SK-N-SH treated with all-trans-retinoic acid at 6 μM for 48 hours (cell line): ENCODE results near the gene WWC1.
A peak's percentile ranks its signal among the peaks of the same experiment; 100 is the strongest.

ENCODE experiments used
- ATAC-seq: fragments of 200-7000 bp; cut with Tn5 transposase; 3 replicates; pipeline ENCODE4 v1.9.1; 2020; ENCODE audit warnings: mild to moderate bottlenecking, moderate library complexity
- ARNTL ChIP-seq: fragments of 450-650 bp; formaldehyde crosslinking; IDR thresholded peaks from 2 replicates; pipeline ENCODE4 v1.5.0; 2020; ENCODE audit warnings: low read depth, mild to moderate bottlenecking, moderate library complexity, borderline replicate concordance
- BACH2 ChIP-seq: fragments of 250-450 bp; sonication (Bioruptor Pico); IDR thresholded peaks from 2 replicates; pipeline ENCODE4 v1.9.0; 2021; ENCODE audit warnings: mild to moderate bottlenecking, borderline replicate concordance
- CSDC2 ChIP-seq: fragments of 250-450 bp; sonication (Bioruptor Pico); IDR thresholded peaks from 2 replicates; pipeline ENCODE4 v1.5.0; 2020; ENCODE audit warnings: mild to moderate bottlenecking, moderate library complexity
- ESRRG ChIP-seq: fragments of 250-450 bp; sonication (Bioruptor Pico); IDR thresholded peaks from 2 replicates; pipeline ENCODE4 v1.6.1; 2021; ENCODE audit warnings: mild to moderate bottlenecking
- GLIS3 ChIP-seq: fragments of 250-450 bp; sonication (Bioruptor Pico); IDR thresholded peaks from 2 replicates; pipeline ENCODE4 v1.5.0; 2020; ENCODE audit warnings: mild to moderate bottlenecking, moderate library complexity
- ISL1 ChIP-seq: fragments of 250-450 bp; sonication (Bioruptor Pico); IDR thresholded peaks from 2 replicates; pipeline ENCODE4 v2.1.2; 2022; ENCODE audit warnings: mild to moderate bottlenecking, moderate library complexity
- OSR1 ChIP-seq: fragments of 250-450 bp; sonication (Bioruptor Pico); IDR thresholded peaks from 2 replicates; pipeline ENCODE4 v1.8.0; 2022; ENCODE audit warnings: moderate library complexity, mild to moderate bottlenecking, inconsistent platforms
- PPARA ChIP-seq: fragments of 250-450 bp; sonication (Bioruptor Pico); IDR thresholded peaks from 2 replicates; pipeline ENCODE4 v1.5.0; 2020; ENCODE audit warnings: mild to moderate bottlenecking, borderline replicate concordance
- RARB ChIP-seq: fragments of 250-450 bp; sonication (Bioruptor Pico); IDR thresholded peaks from 2 replicates; pipeline ENCODE4 v1.8.0; 2021; ENCODE audit warnings: mild to moderate bottlenecking, moderate library complexity
- SNAI2 ChIP-seq: fragments of 250-450 bp; sonication (Bioruptor Pico); IDR thresholded peaks from 2 replicates; pipeline ENCODE4 v1.5.0; 2020; ENCODE audit warnings: mild to moderate bottlenecking, moderate library complexity
- TCF4 ChIP-seq: fragments of 250-450 bp; sonication (Bioruptor Pico); IDR thresholded peaks from 2 replicates; pipeline ENCODE4 v1.8.0; 2021; ENCODE audit warnings: mild to moderate bottlenecking, moderate library complexity, borderline replicate concordance
- TOX ChIP-seq: fragments of 250-450 bp; sonication (Bioruptor Pico); IDR thresholded peaks from 2 replicates; pipeline ENCODE4 v1.8.0; 2021; ENCODE audit warnings: mild to moderate bottlenecking, moderate library complexity, borderline replicate concordance
- ZC3H10 ChIP-seq: fragments of 250-450 bp; sonication (Bioruptor Pico); IDR thresholded peaks from 2 replicates; pipeline ENCODE4 v1.5.1; 2021; ENCODE audit warnings: mild to moderate bottlenecking, moderate library complexity
- ZFP3 ChIP-seq: fragments of 250-450 bp; sonication (Bioruptor Pico); IDR thresholded peaks from 2 replicates; pipeline ENCODE4 v1.5.0; 2020; ENCODE audit warnings: mild to moderate bottlenecking, moderate library complexity
- ZFP30 ChIP-seq: fragments of 450-650 bp; formaldehyde crosslinking; IDR thresholded peaks from 2 replicates; pipeline ENCODE4 v1.5.0; 2022; ENCODE audit warnings: mild to moderate bottlenecking, moderate library complexity
- ZNF70 ChIP-seq: fragments of 450-650 bp; formaldehyde crosslinking; IDR thresholded peaks from 2 replicates; pipeline ENCODE4 v1.5.0; 2020; ENCODE audit warnings: mild to moderate bottlenecking, moderate library complexity
- ZNF8 ChIP-seq: fragments of 450-650 bp; formaldehyde crosslinking; IDR thresholded peaks from 2 replicates; pipeline ENCODE4 v1.5.0; 2020; ENCODE audit warnings: mild to moderate bottlenecking, moderate library complexity
- TF ChIP-seq, protein P1 (sequence below): fragments of 250-450 bp; sonication (Bioruptor Pico); IDR thresholded peaks from 2 replicates; pipeline ENCODE4 v1.8.0; 2021; ENCODE audit warnings: low read depth, mild to moderate bottlenecking, moderate library complexity, borderline replicate concordance
- TF ChIP-seq, protein P2 (sequence below): fragments of 250-450 bp; sonication (Bioruptor Pico); IDR thresholded peaks from 2 replicates; pipeline ENCODE4 v1.8.0; 2020; ENCODE audit warnings: mild to moderate bottlenecking, moderate library complexity, borderline replicate concordance
- TF ChIP-seq, protein P3 (sequence below): fragments of 250-450 bp; sonication (Bioruptor Pico); IDR thresholded peaks from 2 replicates; pipeline ENCODE4 v1.5.1; 2021; ENCODE audit warnings: mild to moderate bottlenecking, moderate library complexity
- TF ChIP-seq, protein P4 (sequence below): fragments of 250-450 bp; sonication (Bioruptor Pico); IDR thresholded peaks from 2 replicates; pipeline ENCODE4 v1.5.1; 2020; ENCODE audit warnings: low read depth, mild to moderate bottlenecking, moderate library complexity
- TF ChIP-seq, protein P5 (sequence below): fragments of 250-450 bp; sonication (Bioruptor Pico); IDR thresholded peaks from 2 replicates; pipeline ENCODE4 v1.5.0; 2020; ENCODE audit warnings: mild to moderate bottlenecking, moderate library complexity

WWC1 gene

DNA sequence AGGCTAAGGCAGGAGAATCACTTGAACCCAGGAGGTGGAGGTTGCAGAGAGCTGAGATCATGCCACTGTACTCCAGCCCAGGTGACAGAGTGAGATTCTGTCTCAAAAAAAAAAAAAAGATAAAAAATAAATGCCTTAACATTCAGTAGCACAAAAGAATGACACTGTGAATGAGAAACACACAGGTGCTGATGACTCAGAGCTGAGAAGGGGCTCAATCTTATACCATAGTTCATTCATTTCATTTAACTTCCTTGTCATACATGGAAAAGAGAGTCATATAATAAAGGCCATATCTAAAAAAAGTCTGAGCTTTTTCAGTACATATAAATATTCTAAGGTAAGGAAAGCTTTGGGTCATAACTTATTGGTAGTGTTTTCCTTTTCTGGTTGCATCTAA lies 40.6 kb downstream of the WWC1 start:
- TF ChIP-seq, protein P1, sequence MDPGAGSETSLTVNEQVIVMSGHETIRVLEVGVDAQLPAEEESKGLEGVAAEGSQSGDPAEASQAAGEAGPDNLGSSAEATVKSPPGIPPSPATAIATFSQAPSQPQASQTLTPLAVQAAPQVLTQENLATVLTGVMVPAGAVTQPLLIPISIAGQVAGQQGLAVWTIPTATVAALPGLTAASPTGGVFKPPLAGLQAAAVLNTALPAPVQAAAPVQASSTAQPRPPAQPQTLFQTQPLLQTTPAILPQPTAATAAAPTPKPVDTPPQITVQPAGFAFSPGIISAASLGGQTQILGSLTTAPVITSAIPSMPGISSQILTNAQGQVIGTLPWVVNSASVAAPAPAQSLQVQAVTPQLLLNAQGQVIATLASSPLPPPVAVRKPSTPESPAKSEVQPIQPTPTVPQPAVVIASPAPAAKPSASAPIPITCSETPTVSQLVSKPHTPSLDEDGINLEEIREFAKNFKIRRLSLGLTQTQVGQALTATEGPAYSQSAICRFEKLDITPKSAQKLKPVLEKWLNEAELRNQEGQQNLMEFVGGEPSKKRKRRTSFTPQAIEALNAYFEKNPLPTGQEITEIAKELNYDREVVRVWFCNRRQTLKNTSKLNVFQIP, result no peak
- TF ChIP-seq, protein P2, sequence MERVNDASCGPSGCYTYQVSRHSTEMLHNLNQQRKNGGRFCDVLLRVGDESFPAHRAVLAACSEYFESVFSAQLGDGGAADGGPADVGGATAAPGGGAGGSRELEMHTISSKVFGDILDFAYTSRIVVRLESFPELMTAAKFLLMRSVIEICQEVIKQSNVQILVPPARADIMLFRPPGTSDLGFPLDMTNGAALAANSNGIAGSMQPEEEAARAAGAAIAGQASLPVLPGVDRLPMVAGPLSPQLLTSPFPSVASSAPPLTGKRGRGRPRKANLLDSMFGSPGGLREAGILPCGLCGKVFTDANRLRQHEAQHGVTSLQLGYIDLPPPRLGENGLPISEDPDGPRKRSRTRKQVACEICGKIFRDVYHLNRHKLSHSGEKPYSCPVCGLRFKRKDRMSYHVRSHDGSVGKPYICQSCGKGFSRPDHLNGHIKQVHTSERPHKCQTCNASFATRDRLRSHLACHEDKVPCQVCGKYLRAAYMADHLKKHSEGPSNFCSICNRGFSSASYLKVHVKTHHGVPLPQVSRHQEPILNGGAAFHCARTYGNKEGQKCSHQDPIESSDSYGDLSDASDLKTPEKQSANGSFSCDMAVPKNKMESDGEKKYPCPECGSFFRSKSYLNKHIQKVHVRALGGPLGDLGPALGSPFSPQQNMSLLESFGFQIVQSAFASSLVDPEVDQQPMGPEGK (CRISPR knock-in tag), result no peak
- TF ChIP-seq ESRRG (CRISPR knock-in tag) (no peak), CSDC2 (no peak), ISL1 (CRISPR knock-in tag) (no peak), RARB (CRISPR knock-in tag) (no peak), ZNF8 (no peak), OSR1 (CRISPR knock-in tag) (no peak), TCF4 (CRISPR knock-in tag) (no peak), BACH2 (CRISPR knock-in tag) (no peak), PPARA (CRISPR knock-in tag) (no peak), ARNTL (CRISPR knock-in tag) (no peak), SNAI2 (no peak), ZNF70 (CRISPR knock-in tag) (no peak), GLIS3 (CRISPR knock-in tag) (no peak)
- TF ChIP-seq, protein P3, sequence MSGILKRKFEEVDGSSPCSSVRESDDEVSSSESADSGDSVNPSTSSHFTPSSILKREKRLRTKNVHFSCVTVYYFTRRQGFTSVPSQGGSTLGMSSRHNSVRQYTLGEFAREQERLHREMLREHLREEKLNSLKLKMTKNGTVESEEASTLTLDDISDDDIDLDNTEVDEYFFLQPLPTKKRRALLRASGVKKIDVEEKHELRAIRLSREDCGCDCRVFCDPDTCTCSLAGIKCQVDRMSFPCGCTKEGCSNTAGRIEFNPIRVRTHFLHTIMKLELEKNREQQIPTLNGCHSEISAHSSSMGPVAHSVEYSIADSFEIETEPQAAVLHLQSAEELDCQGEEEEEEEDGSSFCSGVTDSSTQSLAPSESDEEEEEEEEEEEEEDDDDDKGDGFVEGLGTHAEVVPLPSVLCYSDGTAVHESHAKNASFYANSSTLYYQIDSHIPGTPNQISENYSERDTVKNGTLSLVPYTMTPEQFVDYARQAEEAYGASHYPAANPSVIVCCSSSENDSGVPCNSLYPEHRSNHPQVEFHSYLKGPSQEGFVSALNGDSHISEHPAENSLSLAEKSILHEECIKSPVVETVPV (CRISPR knock-in tag), result no peak
- no peak for ATAC-seq

DNA sequence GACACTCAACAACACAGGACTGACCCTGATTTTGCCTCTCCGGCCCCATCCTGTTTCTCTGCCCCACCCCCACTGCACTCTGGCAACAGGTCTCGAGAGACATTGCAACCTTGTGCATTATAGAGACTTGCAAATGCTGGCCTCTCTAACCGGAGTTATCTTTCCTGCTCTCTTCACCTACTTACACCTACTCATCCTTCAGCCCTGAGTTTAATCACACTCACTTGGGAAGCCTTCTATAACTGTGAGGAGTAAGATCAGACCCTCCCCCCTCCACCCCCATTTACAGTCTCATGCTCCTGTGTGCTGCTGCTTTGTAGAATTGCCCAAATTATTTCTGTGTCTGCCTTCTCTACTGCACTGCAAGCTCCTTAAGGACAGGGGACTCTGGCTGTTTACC lies 42.8 kb downstream of the WWC1 start:
- no peak for TF ChIP-seq GLIS3 (CRISPR knock-in tag)
- no peak for TF ChIP-seq ZC3H10 (CRISPR knock-in tag)
- no peak for TF ChIP-seq ARNTL (CRISPR knock-in tag)
- TF ChIP-seq ZNF8, result no peak
- TF ChIP-seq TOX (CRISPR knock-in tag), result no peak
- TF ChIP-seq, protein P3 (CRISPR knock-in tag), result no peak
- TF ChIP-seq, protein P1, result no peak
- TF ChIP-seq ZFP3, result no peak
- no peak for TF ChIP-seq PPARA (CRISPR knock-in tag)
- TF ChIP-seq ZFP30 (CRISPR knock-in tag), result no peak
- TF ChIP-seq, protein P4, sequence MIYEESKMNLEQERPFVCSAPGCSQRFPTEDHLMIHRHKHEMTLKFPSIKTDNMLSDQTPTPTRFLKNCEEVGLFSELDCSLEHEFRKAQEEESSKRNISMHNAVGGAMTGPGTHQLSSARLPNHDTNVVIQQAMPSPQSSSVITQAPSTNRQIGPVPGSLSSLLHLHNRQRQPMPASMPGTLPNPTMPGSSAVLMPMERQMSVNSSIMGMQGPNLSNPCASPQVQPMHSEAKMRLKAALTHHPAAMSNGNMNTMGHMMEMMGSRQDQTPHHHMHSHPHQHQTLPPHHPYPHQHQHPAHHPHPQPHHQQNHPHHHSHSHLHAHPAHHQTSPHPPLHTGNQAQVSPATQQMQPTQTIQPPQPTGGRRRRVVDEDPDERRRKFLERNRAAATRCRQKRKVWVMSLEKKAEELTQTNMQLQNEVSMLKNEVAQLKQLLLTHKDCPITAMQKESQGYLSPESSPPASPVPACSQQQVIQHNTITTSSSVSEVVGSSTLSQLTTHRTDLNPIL (CRISPR knock-in tag), result no peak
- TF ChIP-seq, protein P2 (CRISPR knock-in tag), result no peak
- TF ChIP-seq CSDC2, result no peak
- no peak for TF ChIP-seq ESRRG (CRISPR knock-in tag)
- no peak for TF ChIP-seq RARB (CRISPR knock-in tag)
- TF ChIP-seq, protein P5, sequence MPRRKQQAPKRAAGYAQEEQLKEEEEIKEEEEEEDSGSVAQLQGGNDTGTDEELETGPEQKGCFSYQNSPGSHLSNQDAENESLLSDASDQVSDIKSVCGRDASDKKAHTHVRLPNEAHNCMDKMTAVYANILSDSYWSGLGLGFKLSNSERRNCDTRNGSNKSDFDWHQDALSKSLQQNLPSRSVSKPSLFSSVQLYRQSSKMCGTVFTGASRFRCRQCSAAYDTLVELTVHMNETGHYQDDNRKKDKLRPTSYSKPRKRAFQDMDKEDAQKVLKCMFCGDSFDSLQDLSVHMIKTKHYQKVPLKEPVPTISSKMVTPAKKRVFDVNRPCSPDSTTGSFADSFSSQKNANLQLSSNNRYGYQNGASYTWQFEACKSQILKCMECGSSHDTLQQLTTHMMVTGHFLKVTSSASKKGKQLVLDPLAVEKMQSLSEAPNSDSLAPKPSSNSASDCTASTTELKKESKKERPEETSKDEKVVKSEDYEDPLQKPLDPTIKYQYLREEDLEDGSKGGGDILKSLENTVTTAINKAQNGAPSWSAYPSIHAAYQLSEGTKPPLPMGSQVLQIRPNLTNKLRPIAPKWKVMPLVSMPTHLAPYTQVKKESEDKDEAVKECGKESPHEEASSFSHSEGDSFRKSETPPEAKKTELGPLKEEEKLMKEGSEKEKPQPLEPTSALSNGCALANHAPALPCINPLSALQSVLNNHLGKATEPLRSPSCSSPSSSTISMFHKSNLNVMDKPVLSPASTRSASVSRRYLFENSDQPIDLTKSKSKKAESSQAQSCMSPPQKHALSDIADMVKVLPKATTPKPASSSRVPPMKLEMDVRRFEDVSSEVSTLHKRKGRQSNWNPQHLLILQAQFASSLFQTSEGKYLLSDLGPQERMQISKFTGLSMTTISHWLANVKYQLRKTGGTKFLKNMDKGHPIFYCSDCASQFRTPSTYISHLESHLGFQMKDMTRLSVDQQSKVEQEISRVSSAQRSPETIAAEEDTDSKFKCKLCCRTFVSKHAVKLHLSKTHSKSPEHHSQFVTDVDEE, result no peak
- ATAC-seq, result peak; percentile 17
